Stimulated activated naive CD4-positive, alpha-beta T cell (primary cell): ENCODE measurements around the gene ISG20L2.
A peak's percentile ranks its signal among the peaks of the same experiment; 100 is the strongest.

Source experiments
- DNase-seq, 6 experiments: peaks; one replicate each; lab custom pipeline; 2025; lab: John Stamatoyannopoulos, UW

The ISG20L2 gene

DNA sequence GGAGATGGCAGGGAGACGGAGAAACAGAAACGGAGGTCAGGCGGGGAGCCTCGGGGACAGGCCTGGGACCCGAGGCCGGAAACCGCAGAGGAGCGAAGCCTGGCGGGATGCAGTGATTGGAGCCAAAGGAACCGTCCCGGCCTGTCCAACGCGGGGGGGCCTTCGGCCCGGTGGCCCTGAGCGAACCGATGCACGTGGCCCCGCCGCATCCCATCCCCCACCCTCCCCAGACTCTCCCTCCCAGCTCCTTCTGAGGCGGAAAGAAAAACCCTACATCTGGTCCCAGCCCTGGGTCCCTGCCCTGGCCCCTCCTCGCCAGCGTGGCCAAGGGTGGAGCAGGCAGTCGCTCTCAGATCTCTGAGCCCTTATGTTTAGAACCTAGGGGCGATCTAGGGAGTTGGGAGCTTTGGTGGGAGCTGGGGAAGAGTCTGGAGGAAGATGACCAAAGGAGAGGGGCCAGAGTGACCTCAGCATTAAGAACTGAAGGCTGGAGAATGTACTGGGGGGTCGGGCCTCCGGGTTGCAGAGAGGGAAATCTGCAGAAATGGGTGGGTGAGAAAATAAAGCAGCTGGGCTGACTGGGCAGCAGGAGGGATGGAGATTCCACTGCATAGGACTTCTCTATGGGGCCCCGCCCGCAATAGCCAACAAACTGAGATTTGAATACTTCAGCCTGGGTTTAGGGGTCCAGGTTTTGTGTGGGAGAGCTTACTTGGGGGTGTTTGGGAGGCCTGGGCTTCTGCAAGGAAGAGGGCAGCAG, 21.7 kb downstream of the ISG20L2 start:
- DNase-seq: peak in 2 of 6 experiments; percentile 15 to 41

DNA sequence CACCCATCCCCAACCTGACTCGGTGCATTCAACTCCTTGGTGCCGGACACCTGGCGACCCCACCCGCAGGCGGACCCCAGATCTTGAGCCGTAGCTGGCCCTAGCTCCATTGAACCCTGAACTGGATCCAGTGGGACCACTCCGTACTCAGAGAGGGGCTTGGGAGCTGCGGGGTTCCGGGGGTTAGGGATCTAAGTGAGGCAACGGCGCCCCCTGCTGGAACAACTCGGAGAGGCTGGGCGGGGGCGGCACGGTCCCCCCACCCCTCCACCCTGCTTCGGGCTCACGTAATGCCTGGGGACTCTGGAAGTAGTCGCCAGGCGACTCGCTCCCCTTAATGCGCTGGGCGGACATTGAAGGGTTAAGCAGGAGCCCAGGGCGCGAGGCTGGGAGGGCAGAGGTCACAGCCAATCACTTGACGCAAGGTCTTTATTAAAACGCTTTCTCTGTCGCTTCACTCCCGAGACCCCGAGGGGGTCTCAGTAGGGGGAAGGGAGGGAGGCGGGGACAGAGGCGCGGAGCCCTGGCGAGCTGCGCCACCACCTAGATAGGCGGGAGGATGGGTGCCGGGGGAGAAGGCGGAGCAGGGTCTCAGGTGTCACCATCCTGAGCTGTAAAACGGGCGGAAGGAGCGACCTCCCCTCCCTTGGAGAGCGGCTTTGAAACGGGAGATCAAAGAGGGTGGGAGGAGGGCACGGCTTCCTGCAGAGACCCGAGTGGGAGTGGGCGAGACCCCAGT, 22.5 kb downstream of the ISG20L2 start:
- peak; percentile 44 to 81 (median 68) for DNase-seq

DNA sequence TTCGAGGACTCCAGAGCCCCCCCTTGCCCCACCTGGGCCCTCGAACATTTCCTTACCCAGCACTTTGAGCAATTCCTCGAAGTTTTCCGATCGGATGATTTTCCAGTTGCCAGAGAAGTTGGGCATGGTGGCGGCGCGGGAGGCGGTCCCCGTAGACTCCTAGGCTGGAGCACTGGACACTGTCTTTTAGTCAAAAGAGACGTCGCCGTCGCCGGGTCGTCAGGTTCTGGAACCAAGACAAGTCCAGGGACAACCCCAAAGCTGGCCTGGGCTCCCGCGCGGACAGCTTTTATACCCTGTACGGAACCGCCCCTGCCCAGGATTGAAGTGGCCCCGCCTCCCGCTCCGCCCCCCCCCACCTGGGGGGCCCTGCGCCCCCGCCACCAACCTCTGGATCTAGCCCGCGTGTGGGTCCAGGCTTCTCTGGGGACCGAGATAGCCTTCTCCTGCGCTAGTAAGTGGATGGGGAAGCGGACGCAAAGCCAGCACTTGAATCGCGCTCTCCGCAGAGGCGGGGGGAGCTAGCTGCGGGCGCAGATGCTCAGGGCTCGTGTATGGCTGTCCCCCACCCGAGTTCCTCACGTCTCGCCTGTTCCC, 23.1 kb downstream of the ISG20L2 start, which contains the start of gene CRABP2:
TSS of gene CRABP2 (minus strand) at position 263 of the 597 bp plus-strand sequence. CDS start at position 126, 137 bp downstream.
- DNase-seq: peak in 4 of 6 experiments; percentile 28 to 70 (median 48)

DNA sequence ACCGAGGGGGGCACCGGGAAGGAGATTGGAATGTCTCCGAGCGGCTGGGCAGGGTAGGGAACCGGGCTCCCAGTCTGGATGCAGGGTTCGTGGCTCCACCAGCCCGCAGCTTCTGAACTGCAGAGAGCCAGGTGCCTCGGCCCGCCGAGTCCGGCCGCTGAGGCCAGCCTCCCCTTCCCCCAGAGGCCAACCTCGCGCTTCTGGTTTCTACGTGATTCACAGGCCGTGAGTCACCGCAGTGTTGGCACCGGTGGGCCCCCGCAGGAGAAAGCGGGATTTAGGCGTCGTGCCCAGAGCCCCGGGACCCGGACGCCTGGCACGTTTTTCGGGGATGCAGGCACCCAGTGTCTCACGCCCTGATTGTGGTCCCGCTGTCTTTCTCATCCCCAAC, 23.6 kb downstream of the ISG20L2 start:
- peak in 2 of 6 experiments; percentile 17 to 32 for DNase-seq

DNA sequence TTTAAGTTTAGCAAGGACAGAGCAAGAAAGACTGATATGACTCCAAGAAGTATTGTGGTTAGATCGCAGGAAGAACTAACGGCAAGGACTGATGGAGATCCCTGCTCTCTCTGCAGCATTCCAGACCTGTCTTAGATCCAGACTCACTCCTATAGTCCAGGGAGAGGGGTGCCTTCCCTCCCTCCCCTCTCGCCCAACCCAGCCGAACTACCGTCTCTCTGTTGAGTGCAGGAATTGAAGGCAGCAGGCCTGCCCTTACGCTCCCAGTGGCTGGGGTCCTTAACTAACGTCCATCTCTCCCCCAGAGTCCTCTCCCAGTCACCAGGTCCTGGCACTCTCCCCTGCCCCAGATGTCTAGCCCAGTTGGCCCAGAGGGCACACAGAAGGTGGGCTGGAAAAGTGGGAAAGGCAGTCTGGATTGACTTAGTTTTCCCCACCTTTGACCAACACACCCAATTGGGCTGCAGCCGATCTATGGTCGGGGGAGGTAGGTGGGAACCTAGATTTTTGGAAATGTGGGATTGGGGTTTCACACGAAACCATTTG, 24.3 kb downstream of the ISG20L2 start:
- DNase-seq: no peak

DNA sequence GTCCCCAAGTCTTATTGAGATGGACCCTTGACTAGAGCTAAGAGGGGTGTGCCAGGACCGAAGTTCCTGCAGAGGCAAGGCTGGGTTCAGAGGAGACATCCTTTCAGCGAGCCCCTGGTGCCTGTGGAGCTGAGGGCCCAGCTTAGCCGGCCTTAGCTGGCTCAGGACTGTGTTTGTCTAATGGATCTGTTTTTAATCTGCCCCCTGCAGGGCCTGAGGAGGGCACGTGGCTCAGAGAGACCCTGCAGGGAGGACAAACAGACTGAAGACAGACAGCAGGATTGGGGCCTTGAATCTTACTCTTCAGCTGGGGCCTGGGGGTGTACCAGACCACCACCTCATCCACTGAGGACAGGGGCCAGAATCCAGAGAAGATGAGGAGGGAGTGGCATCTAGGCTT, 24.8 kb downstream of the ISG20L2 start:
- no peak for DNase-seq

DNA sequence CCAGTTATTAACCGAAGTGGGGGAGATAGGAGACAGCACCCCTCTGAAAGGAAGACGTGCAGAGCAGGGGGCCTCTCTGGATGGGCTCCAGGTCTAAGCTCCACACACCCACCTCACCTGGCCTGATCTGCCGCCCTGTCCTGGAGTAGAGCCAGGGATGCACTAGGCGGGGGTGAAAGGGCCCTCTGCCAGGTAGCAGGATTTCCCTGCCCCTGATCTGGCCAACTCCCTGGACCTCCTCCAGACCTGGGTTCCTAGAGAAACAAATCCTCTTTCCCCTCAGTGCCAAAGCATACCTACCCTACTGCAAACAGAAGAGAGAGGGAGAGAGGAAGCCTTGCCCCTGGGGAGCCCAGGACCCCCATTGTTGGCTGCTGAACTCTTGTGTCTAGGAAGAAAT, 25.2 kb downstream of the ISG20L2 start:
- DNase-seq: no peak

DNA sequence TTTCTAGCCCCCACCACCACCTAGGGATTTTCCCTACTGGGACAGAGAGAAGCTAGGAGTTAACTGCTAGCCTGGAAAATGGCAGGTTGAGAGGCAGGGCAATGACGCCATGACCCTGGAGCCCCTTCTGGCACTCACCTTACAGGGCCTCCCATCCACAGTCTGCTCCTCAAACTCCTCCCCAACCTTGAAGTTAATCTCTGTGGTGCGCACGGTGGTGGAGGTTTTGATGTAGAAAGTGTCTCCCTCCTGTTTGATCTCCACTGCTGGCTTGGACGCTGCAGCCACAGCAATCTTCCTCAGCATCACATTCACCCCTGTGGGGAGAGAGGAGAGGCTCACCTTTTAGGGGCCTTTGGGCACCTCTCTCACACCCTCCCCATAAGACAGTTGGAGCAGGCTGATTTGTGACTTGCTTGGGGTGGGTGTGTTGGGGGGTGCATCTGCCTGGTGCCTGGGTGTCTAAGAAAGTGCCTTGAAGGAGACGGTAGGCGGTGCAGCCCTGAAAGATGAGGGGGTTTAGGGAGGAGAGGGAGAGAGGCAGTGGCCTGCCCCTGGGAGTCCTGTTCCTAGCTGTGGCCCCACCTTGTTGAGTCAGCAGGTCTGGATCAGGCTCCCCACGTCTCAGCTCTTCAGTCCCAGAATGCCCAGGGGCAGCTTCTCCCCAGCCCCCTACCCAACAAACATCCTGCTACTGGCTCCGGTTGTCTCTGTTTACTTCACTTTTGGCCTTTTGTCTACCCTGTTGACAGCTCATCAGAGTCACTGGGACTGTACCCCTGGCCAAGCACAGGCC, 27.6 kb downstream of the ISG20L2 start:
- DNase-seq: no peak

DNA sequence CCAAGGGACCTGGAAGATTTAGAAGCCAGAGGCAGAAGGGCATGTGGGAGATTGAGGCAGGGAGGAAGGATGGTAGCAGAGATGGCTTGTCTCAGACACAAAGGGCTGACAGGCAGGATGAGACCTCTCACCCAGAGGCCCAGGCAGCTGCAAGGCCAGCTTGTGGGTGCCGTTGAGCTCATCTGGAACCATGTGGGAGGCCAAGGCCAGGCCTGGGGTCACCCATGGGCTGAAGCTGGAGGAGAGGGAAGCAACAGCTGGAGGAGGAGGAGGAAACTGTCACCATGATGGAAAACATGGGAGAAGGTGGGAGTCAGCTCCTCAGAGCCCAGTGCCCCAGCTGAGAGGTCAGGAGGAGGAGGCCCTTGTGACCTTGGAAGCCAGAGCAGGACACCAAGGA, 29.6 kb downstream of the ISG20L2 start:
- DNase-seq: no peak

DNA sequence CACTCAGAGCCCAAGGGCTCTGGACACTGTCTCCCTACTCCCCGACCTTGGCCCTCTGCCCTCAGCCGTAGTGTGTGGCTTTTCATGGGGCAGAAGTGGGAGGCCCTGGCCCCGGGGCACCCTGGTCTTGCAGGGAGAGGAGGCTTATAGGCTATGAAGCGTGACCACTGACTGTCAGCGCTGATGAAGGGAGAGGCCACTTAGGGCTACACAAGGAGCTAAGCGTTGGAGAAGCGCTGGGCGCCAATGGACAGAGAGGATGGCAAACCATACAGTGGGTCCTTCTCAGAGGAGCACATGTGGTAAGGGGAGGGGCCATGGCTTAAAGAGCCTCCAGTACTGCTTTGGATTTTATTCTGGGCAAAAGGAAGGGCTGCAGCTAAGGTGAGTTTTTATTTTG, 31.1 kb downstream of the ISG20L2 start:
- no peak for DNase-seq

DNA sequence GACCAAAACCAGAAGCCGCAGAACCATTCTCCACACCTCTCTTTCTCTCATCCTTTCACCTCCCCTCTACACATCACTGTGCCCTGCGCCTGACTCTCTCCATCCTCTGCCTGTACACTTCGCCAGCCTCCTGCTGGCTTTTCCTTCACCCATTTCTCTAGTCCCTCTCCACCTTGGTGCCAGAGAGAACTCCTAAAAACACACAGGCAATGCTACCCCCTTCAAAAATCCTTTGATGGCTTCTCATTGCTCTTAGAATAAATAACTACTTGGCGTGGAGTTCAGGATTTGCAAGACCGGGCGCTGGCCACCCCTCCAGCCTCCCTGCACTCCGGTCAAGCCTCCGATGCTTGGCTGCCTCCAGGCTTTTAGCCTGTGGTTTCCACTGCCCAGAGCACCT, 31.8 kb downstream of the ISG20L2 start:
- DNase-seq: no peak

DNA sequence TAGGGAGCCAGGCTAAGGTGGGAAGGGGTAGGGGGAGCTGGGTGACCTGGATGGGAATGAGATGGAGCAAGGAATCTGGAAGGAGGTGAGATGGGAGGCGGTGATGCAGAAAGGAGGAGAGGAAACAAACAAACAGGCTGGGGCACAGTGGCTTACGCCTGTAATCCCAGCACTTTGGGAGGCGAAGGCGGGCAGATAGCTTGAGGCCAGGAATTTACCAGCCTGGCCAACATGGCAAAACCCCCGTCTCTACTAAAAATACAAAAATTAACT, 33.9 kb downstream of the ISG20L2 start:
- DNase-seq: no peak

DNA sequence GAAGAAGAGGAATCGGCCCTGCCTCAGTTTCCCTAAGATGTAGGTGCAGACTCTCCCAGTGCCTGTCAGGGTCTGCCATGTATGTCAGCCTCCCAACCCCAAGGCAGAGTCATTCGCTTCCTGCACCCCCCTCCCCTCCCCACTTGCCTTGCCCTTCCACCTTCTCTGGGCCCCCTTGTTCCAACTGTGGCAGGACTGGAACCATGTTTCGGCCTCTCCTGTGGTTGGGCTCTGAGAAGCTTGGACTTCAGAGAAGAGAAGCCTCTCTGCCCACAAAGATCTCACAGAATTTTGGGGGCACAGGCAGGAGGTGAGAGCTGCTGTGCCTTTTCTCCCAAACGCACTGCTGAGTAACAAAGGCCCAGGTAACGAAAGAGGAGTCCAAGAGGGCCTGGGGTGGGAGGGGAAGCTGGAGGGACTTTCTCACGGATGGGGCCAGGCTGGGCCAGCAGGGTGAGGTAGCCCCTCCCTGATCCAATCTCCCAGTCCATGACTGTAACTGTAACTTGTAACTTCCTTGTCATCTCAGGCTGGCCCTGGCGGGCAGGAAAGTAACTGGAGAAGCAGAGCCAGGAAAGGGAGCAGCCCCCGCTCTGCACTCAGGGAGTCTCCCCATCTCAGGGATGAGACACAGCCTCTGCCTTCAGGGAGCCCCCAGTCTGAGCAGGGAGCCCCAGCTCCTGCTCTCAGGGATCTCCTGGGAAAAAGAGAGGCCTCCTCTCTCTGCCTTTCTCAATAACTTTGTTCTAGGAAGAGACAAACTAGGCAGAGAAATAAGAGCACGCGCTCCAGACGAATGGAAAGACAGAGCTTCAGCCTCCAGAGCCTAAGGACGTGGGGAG, 34.5 kb downstream of the ISG20L2 start:
- no peak for DNase-seq

DNA sequence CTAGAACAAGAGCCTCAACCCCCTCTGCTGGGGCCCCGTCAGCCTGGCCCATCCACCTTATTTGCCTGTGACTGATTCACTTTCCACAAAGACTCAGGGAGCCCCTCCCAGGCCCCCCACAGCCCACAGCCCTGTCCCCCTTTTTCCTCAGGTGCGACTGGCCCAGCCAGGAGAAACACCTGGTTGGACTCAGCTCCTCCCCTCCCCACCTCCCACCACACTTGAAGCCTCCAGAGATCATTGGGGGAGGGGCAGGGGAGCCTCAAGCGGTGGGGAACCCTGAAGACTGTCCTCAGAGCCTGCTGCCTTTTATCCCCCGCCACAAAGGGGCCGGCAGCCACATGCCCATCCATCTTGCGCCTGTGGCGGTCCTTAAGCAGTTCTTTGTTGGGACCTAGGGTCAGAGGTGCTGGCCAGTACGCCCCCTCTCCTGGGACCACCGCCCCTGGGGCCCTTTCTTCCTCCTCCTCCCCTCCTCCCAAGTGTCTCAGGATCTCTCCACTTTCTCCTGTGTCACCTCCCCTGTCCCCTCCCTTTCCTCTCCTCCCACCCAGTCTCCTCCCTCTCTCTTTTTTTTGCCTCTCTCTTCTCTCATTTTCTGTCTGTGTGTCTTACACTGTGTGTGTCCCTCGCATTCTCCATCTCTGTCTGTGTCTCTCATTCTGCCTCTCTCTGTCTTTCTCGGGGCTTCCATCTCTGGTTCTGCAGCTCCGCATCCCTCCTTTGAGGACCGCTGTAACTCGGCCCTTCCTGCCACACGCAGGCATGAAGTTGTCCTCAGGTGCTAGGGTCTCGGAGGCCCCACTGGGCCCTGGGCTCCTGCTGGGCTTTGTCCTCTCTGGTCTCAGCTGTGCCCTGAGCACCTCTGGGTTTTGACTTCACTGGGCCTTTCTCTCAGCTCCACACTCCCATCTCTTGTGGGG, 35.4 kb downstream of the ISG20L2 start:
- peak in 2 of 6 experiments; percentile 7 to 16 for DNase-seq

DNA sequence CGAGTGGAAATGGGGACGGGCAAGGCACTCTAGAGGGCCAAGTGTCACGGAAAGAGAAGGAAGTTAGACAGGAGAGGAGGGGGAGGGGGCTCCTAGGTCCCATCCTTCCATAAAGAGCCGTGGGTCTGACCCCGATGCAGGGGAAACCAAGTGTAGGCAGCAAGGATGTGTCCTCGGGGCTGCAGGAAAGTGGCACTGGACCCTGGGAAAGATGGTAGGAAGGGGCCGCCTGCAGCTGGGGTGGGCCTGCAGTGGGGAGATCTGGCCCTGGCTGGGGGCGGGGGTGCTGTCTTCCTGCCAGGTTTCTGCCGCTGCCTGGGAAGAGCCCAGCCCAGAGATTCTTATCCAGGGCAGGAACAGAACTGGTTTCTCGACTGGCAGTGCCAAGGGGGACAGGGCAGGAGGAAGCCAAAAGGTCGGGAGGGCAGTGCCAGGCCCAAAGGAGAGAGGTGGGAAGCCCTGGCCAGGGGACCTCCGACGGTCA, 36.1 kb downstream of the ISG20L2 start:
- DNase-seq: no peak

DNA sequence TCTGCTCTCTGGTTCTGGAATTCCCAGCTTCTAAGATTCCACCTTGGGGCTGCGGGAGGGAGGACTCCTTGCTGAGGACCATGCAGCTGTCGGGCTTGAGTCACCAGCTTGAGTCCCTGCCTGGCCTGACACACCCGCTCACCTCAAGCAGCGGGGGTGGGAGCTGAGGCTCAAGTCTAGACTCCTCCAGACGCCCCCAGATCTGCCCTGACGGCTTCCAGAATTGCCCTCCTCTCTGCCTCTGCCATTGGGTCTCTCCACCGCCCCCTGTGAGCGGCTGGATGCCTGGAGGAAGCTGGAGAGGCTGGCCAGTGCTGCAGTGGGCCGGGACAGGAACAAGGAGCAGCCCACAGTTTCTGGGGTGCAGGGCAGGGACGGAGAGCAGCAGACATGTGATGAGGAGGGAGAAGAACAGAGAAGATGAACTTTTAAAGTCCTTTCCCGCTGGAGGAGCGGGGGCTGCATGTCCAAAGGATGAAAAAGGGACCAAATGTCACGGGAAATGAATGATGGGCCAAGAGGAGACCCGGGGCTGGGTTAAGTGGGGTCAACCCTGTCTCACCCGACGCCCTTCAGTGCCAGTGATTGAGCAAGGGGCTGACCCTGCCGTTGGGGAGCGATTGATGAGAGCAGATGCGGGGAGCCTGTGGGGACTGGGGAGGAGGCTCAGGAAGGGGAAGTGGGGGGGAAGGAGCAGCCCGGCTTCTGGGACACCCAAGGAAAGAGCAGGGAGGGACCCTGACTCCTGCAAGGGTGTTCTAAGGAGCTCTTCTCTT, 36.7 kb downstream of the ISG20L2 start:
- DNase-seq: no peak

DNA sequence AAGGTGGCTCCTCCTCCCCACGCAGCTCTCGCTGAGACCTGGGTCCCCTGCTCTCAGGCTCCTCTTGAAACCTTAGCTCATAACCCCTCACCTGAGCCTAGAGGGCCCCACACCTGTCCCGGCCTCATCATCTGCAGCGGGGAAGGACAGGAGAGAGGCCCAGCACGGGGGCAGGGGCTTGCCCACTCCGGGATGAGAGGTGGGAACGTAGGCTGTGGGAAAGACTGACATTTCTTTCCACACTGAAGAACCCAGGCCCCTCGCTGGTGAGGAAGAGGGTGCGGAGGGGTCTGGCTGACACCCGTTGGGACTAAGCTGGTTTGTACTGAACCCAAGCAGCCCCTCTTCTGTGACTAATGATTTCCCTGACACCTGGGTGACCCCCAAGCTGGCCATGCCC, 37.4 kb downstream of the ISG20L2 start:
- no peak for DNase-seq

DNA sequence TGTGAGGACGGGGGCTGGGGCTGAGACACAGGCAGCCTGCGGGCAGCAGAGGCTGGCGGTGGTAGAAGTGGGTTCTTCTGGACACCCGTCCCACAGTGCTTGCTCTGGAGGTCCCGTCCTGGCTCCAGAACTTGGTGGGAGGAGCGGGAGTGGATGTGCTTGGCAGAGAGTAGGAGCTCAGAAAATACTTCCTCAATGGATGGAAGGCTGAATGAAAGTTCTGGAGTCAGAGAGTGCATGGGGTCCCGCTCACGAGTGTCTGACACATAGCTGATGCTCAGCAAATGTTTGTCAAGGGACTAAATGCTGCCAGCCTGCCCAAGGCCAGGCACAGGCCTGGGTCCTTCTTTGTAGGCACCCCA, 37.9 kb downstream of the ISG20L2 start:
- DNase-seq: no peak
